Measurements from ENCODE around the gene HERC2. TPM values are rescaled to one million over a fixed set of nuclear protein-coding genes. Genes with fewer than 3 reads are reported as not detected.
"Not testable (repeated sequence)": the region's sequence is repeated elsewhere in the genome, so short reads cannot be mapped to it uniquely, and the experiment has no call there.

HERC2 gene
- total and polyA plus RNA-seq, 4 experiments from 2014 or later, result 3.4 to 55.1 (median 28.9) TPM

GRCh38 chr15:28243399-28243798, 78.6 kb downstream of the HERC2 start:
- Mint-ChIP-seq H3K9me3 (peaks cover 0 to 10% (median 5%) of the 10 kb centered on the region in 8 donors), H3K27me3 (no peaks in the 10 kb centered on the region), H3K27ac (no peak overlapping the region), H3K36me3 (peaks cover 65 to 66% of the 10 kb centered on the region in 2 donors), H3K4me3 (no peak overlapping the region), H3K4me1 (peaks cover 0 to 2% (median 0%) of the 10 kb centered on the region in 4 donors)
- ChIA-PET POLR2A (ENCODE audit: partially characterized antibody) (no interaction called here), CTCF (ENCODE audit: partially characterized antibody) (no interaction called here)
- Histone ChIP-seq H3K27ac (ENCODE audit: low read depth, low read length) (no peak overlapping the region), H3K4me3 (ENCODE audit: low read length in 2 of 2) (no peak overlapping the region), H3K36me3 (ENCODE audit: insufficient read depth, low read length) (peaks cover 13% of the 10 kb centered on the region), H3K27me3 (ENCODE audit: insufficient read depth, low read length) (no peaks in the 10 kb centered on the region), H3K4me1 (ENCODE audit: insufficient read depth, low read length) (no peaks in the 10 kb centered on the region), H3K9me3 (ENCODE audit: control insufficient read depth in 1 of 2, low read length in 2 of 2) (no peaks in the 10 kb centered on the region)
- no peak for DNase-seq
- intact Hi-C loops (cut with micrococcal nuclease), result no loop called here

GRCh38 chr15:28238296-28238695, 83.7 kb downstream of the HERC2 start:
- H3K4me3 ChIP-seq (ENCODE audit: low read length in 2 of 2); H3K4me3 Mint-ChIP-seq; CTCF ChIA-PET (ENCODE audit: partially characterized antibody); H3K36me3 ChIP-seq (ENCODE audit: insufficient read depth, low read length); intact Hi-C loops (cut with micrococcal nuclease); DNase-seq; H3K4me1 ChIP-seq (ENCODE audit: insufficient read depth, low read length); H3K27ac ChIP-seq (ENCODE audit: low read depth, low read length); H3K27ac Mint-ChIP-seq; H3K9me3 ChIP-seq (ENCODE audit: control insufficient read depth in 1 of 2, low read length in 2 of 2); H3K4me1 Mint-ChIP-seq; H3K27me3 ChIP-seq (ENCODE audit: insufficient read depth, low read length); H3K27me3 Mint-ChIP-seq; POLR2A ChIA-PET (ENCODE audit: partially characterized antibody); H3K9me3 Mint-ChIP-seq: not testable (repeated sequence)
- peaks cover 45 to 55% of the 10 kb centered on the region in 2 donors for H3K36me3 Mint-ChIP-seq

DNA sequence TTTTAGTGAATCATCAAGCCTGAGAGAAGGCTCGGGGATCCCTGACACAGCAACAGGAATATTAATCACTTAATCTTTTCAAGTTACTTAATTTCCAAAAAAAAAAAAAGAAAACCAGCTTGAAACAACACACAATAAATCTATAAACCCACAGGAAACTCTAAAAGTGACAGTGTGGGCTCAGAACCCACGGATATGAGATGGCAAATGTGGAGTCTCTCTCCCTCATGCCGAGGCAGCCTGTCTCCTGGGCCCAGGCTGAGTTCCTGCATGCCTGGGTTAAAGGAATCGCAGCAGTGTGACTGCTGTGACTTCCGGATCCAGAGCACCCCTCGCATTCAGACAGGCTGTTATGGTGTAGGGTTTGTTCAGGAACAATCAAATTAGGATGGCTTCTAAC, 90.2 kb downstream of the HERC2 start:
- H3K4me3 ChIP-seq (ENCODE audit: low read length in 2 of 2); intact Hi-C loops (cut with micrococcal nuclease); H3K27me3 Mint-ChIP-seq; H3K9me3 ChIP-seq (ENCODE audit: control insufficient read depth in 1 of 2, low read length in 2 of 2); H3K27ac Mint-ChIP-seq; H3K27ac ChIP-seq (ENCODE audit: low read depth, low read length); H3K4me1 Mint-ChIP-seq; H3K27me3 ChIP-seq (ENCODE audit: insufficient read depth, low read length); H3K9me3 Mint-ChIP-seq; H3K4me1 ChIP-seq (ENCODE audit: insufficient read depth, low read length); DNase-seq; CTCF ChIA-PET (ENCODE audit: partially characterized antibody); POLR2A ChIA-PET (ENCODE audit: partially characterized antibody); H3K36me3 ChIP-seq (ENCODE audit: insufficient read depth, low read length); H3K4me3 Mint-ChIP-seq: not testable (repeated sequence)
- peaks cover 34 to 53% of the 10 kb centered on the region in 2 donors for H3K36me3 Mint-ChIP-seq

DNA sequence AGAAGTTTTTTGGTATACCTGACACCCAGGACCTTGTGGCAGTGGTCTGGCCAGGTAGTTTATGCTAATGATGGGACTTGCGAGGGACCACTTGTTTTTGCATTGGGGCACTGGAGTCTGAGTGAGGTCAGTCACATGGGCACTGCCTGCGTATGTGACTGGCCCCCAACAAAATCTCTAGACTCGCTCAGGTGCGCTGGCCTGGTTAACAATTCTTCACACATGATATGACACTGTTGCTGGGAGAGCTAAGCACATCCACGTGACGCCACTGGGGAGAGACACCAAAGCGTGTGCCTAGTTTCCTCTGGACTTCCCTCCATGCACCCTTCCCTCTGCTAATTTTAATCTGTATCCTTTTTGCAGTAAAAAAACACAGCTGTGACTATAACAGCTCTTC, 90.6 kb downstream of the HERC2 start:
- H3K9me3 Mint-ChIP-seq; H3K4me1 Mint-ChIP-seq; H3K27ac ChIP-seq (ENCODE audit: low read depth, low read length); H3K27me3 ChIP-seq (ENCODE audit: insufficient read depth, low read length); H3K36me3 ChIP-seq (ENCODE audit: insufficient read depth, low read length); DNase-seq; CTCF ChIA-PET (ENCODE audit: partially characterized antibody); H3K4me1 ChIP-seq (ENCODE audit: insufficient read depth, low read length); H3K27me3 Mint-ChIP-seq; intact Hi-C loops (cut with micrococcal nuclease); H3K4me3 ChIP-seq (ENCODE audit: low read length in 2 of 2); H3K27ac Mint-ChIP-seq; H3K4me3 Mint-ChIP-seq; H3K9me3 ChIP-seq (ENCODE audit: control insufficient read depth in 1 of 2, low read length in 2 of 2); POLR2A ChIA-PET (ENCODE audit: partially characterized antibody): not testable (repeated sequence)
- H3K36me3 Mint-ChIP-seq, result peaks cover 38 to 57% of the 10 kb centered on the region in 2 donors

GRCh38 chr15:28228990-28229640, 92.9 kb downstream of the HERC2 start:
- intact Hi-C loops (cut with micrococcal nuclease); H3K9me3 ChIP-seq (ENCODE audit: control insufficient read depth in 1 of 2, low read length in 2 of 2); H3K27me3 Mint-ChIP-seq; H3K4me1 ChIP-seq (ENCODE audit: insufficient read depth, low read length); H3K36me3 ChIP-seq (ENCODE audit: insufficient read depth, low read length); POLR2A ChIA-PET (ENCODE audit: partially characterized antibody); H3K4me1 Mint-ChIP-seq; H3K9me3 Mint-ChIP-seq; DNase-seq; H3K4me3 ChIP-seq (ENCODE audit: low read length in 2 of 2); H3K27ac ChIP-seq (ENCODE audit: low read depth, low read length); H3K27me3 ChIP-seq (ENCODE audit: insufficient read depth, low read length); H3K27ac Mint-ChIP-seq; H3K4me3 Mint-ChIP-seq: not testable (repeated sequence)
- CTCF ChIA-PET (ENCODE audit: partially characterized antibody), result interaction anchor here (1.0 kb wide), 1 partner anchor 103 kb away, joined by 3 read pairs; no protein-coding TSS in a partner anchor
- H3K36me3 Mint-ChIP-seq, result peaks cover 48 to 61% of the 10 kb centered on the region in 2 donors

- H3K27me3 Mint-ChIP-seq, result no peaks in the 10 kb centered on the region
- intact Hi-C loops (cut with micrococcal nuclease), result no loop called here
- Histone ChIP-seq H3K36me3 (ENCODE audit: insufficient read depth, low read length) (no peaks in the 10 kb centered on the region), H3K27me3 (ENCODE audit: insufficient read depth, low read length) (no peaks in the 10 kb centered on the region), H3K4me3 (ENCODE audit: low read length in 2 of 2) (no peak overlapping the region), H3K27ac (ENCODE audit: low read depth, low read length) (no peak overlapping the region), H3K9me3 (ENCODE audit: control insufficient read depth in 1 of 2, low read length in 2 of 2) (no peaks in the 10 kb centered on the region), H3K4me1 (ENCODE audit: insufficient read depth, low read length) (no peaks in the 10 kb centered on the region)
- no peak overlapping the region for H3K27ac Mint-ChIP-seq
- DNase-seq, result no peak
- CTCF ChIA-PET (ENCODE audit: partially characterized antibody), result no interaction called here
- POLR2A ChIA-PET (ENCODE audit: partially characterized antibody), result no interaction called here
- no peaks in the 10 kb centered on the region for H3K4me1 Mint-ChIP-seq
- no peaks in the 10 kb centered on the region for H3K9me3 Mint-ChIP-seq
- no peak overlapping the region for H3K4me3 Mint-ChIP-seq
- H3K36me3 Mint-ChIP-seq, result peaks cover 48 to 57% of the 10 kb centered on the region in 2 donors
These were observed 93.9 kb downstream of the HERC2 start for GRCh38 chr15:28228096-28228495.

DNA sequence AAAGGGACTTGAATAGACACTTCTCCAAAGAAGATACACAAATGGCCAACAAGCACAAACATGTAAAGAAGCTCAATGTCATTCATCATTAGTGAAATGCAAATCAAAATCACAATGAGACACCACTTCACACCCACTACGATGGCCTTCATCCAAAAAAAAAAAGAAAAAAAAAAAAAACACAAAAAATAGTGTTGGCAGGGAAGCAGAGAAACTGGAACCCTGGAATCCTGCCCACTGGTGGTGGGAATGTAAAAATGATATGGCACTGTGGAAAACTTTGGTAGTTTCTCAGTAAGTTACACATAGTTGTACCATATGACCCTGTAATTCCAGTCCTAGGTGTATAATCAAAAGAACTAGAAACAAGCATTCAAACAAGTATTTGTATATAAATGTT, 94.7 kb downstream of the HERC2 start:
- H3K9me3 Mint-ChIP-seq; H3K4me3 Mint-ChIP-seq; H3K27ac Mint-ChIP-seq; POLR2A ChIA-PET (ENCODE audit: partially characterized antibody); H3K4me1 ChIP-seq (ENCODE audit: insufficient read depth, low read length); H3K9me3 ChIP-seq (ENCODE audit: control insufficient read depth in 1 of 2, low read length in 2 of 2); DNase-seq; H3K27me3 Mint-ChIP-seq; H3K4me1 Mint-ChIP-seq; H3K27me3 ChIP-seq (ENCODE audit: insufficient read depth, low read length); CTCF ChIA-PET (ENCODE audit: partially characterized antibody); H3K4me3 ChIP-seq (ENCODE audit: low read length in 2 of 2); intact Hi-C loops (cut with micrococcal nuclease); H3K27ac ChIP-seq (ENCODE audit: low read depth, low read length); H3K36me3 ChIP-seq (ENCODE audit: insufficient read depth, low read length): not testable (repeated sequence)
- H3K36me3 Mint-ChIP-seq, result peaks cover 42 to 55% of the 10 kb centered on the region in 2 donors

- H3K36me3 ChIP-seq (ENCODE audit: insufficient read depth, low read length); POLR2A ChIA-PET (ENCODE audit: partially characterized antibody); H3K27me3 ChIP-seq (ENCODE audit: insufficient read depth, low read length); H3K4me1 ChIP-seq (ENCODE audit: insufficient read depth, low read length); H3K27me3 Mint-ChIP-seq; H3K27ac ChIP-seq (ENCODE audit: low read depth, low read length); H3K9me3 ChIP-seq (ENCODE audit: control insufficient read depth in 1 of 2, low read length in 2 of 2); H3K4me3 Mint-ChIP-seq; H3K4me1 Mint-ChIP-seq; intact Hi-C loops (cut with micrococcal nuclease); H3K4me3 ChIP-seq (ENCODE audit: low read length in 2 of 2); DNase-seq; H3K9me3 Mint-ChIP-seq: not testable (repeated sequence)
- H3K36me3 Mint-ChIP-seq, result peaks cover 49 to 56% of the 10 kb centered on the region in 2 donors
- peak overlapping the region in 1 of 7 donors; percentile 22 for H3K27ac Mint-ChIP-seq
- CTCF ChIA-PET (ENCODE audit: partially characterized antibody), result interaction anchor here (1.3 kb wide), 1 partner anchor 97 kb away, joined by 3 read pairs; no protein-coding TSS in a partner anchor
These were observed 99.4 kb downstream of the HERC2 start for GRCh38 chr15:28222612-28223011.
